ENCODE measurements around the gene DNER. TPM values are rescaled to one million over a fixed set of nuclear protein-coding genes. Genes with fewer than 3 reads are reported as not detected.
"Not testable (repeated sequence)": the region's sequence is repeated elsewhere in the genome, so short reads cannot be mapped to it uniquely, and the experiment has no call there.

DNER gene
- polyA plus RNA-seq, 12 donors: 1.2 to 6.9 (median 2.2) TPM; not detected in 2

GRCh38 chr2:229343661-229344060 is 370.7 kb downstream of the DNER start:
- DNase-seq: no peak

GRCh38 chr2:229342376-229342775 is 372.0 kb downstream of the DNER start:
- no peak for DNase-seq

GRCh38 chr2:229340086-229340760 is 374.1 kb downstream of the DNER start:
- no peak for DNase-seq

- DNase-seq: no peak
These were observed 374.7 kb downstream of the DNER start for GRCh38 chr2:229339618-229340017.

GRCh38 chr2:229339171-229339570 is 375.2 kb downstream of the DNER start:
- not testable (repeated sequence) for DNase-seq

GRCh38 chr2:229335877-229336346 is 378.4 kb downstream of the DNER start:
- no peak for DNase-seq

- no peak for DNase-seq
These were observed 379.0 kb downstream of the DNER start for GRCh38 chr2:229335330-229335729.

GRCh38 chr2:229330952-229331351 is 383.4 kb downstream of the DNER start:
- DNase-seq: peak; percentile 40

- DNase-seq: no peak
These were observed 394.8 kb downstream of the DNER start for GRCh38 chr2:229319558-229319957.

GRCh38 chr2:229314117-229314516 is 400.2 kb downstream of the DNER start:
- no peak for DNase-seq

- peak; percentile 65 for DNase-seq
These were observed 400.8 kb downstream of the DNER start for GRCh38 chr2:229313591-229313990.

Other genes starting within 250 kb of the DNER start
- 100 to 1,000 TPM; 162 to 611 (median 198) TPM for gene TRIP12, start 207.5 kb upstream of the DNER start, polyA plus RNA-seq (ENCODE audit: insufficient read length in 12 of 12)
- gene FBXO36, start 207.9 kb upstream of the DNER start, polyA plus RNA-seq (ENCODE audit: insufficient read length in 12 of 12): 1 to 10 TPM in 10 of 12 donors, not detected in 2; 2.0 to 3.5 (median 2.8) TPM

Measured in muscle of arm (tissue), 12 donors.